A549 (cell line): ENCODE measurements around the gene KIF5C. TPM values are rescaled to one million over a fixed set of nuclear protein-coding genes. Genes with fewer than 3 reads are reported as not detected.
A peak's percentile ranks its signal among the peaks of the same experiment; 100 is the strongest.

Source experiments
- ATAC-seq, 2 experiments: fragments of 200-7000 bp in 1 of 2; fragments of >200 bp in 1 of 2; cut with Nextera tagmentation in 1 of 2; cut with Tn5 transposase in 1 of 2; 3 replicates each; pipeline versions ENCODE4 v1.8.0 to v1.9.1; 2018 to 2020; ENCODE audit warnings: mild to moderate bottlenecking in 1 of 2, moderate library complexity in 1 of 2
- CTCF ChIA-PET: fragments of 300-600 bp; sonication (Branson Sonifier 250); formaldehyde crosslinking; extraction: SDS; loops from one replicate; lab custom pipeline; 2021; ENCODE audit warnings: antibody characterized with exemption, inconsistent platforms; lab: Yijun Ruan, JAX
- POLR2A ChIA-PET: fragments of 350-600 bp; formaldehyde crosslinking; extraction: SDS; loops from one replicate; lab custom pipeline; 2021; ENCODE audit warnings: antibody characterized with exemption, inconsistent platforms; lab: Yijun Ruan, JAX
- DNase-seq, 2 experiments: peaks; one replicate each; pipeline versions ENCODE4 v3.0.0 to v3.0.0-alpha.2; 2011 to 2016; ENCODE audit warnings: low read depth in 1 of 2, low spot score in 1 of 2
- FAIRE-seq: peaks from 2 replicates; lab custom pipeline; 2011; peaks lifted over from hg19 to GRCh38; lab: Jason Lieb, UNC
- H3K27ac ChIP-seq, 2 experiments: fragments of >200 bp; sonication (Bioruptor Twin); formaldehyde crosslinking; 3 replicates each; pipeline ENCODE4 v1.5.1; 2016 to 2017
- H3K4me1 ChIP-seq: fragments of >200 bp; sonication (Bioruptor Twin); formaldehyde crosslinking; 3 replicates; pipeline ENCODE4 v1.6.1; 2016
- H3K4me2 ChIP-seq: fragments of >200 bp; sonication (Bioruptor Twin); formaldehyde crosslinking; 3 replicates; pipeline ENCODE4 v1.6.1; 2016
- H3K4me3 ChIP-seq: fragments of >200 bp; sonication (Bioruptor Twin); formaldehyde crosslinking; 3 replicates; pipeline ENCODE4 v1.5.1; 2016
- H3K9me3 ChIP-seq: fragments of >200 bp; sonication (Bioruptor Twin); formaldehyde crosslinking; 3 replicates; pipeline ENCODE4 v1.6.1; 2016
- CBX2 ChIP-seq: fragments of 200-600 bp; sonication (generic); IDR thresholded peaks from 2 replicates; pipeline ENCODE4 v1.6.1; 2016; ENCODE audit warnings: low read depth, mild to moderate bottlenecking, borderline replicate concordance
- CBX8 ChIP-seq: fragments of 200-600 bp; sonication (generic); IDR thresholded peaks from 2 replicates; pipeline ENCODE4 v1.6.1; 2016
- CHD2 ChIP-seq: fragments of 150-350 bp; IDR thresholded peaks from 2 replicates; pipeline ENCODE4 v1.6.1; 2014; ENCODE audit warnings: low read length; ENCODE audit not compliant: partially characterized antibody
- EHF ChIP-seq: fragments of 250-450 bp; sonication (Bioruptor Pico); IDR thresholded peaks from 2 replicates; pipeline ENCODE4 v1.5.0; 2020; ENCODE audit warnings: mild to moderate bottlenecking
- EHMT2 ChIP-seq: fragments of 200-600 bp; sonication (generic); IDR thresholded peaks from 2 replicates; pipeline ENCODE4 v1.6.1; 2016; ENCODE audit warnings: antibody characterized with exemption, low read depth, mild to moderate bottlenecking, moderate library complexity
- HDAC2 ChIP-seq: fragments of 200-600 bp; sonication (generic); IDR thresholded peaks from 2 replicates; pipeline ENCODE4 v1.6.1; 2016
- HEYL ChIP-seq: fragments of 250-450 bp; sonication (Bioruptor Pico); IDR thresholded peaks from 2 replicates; pipeline ENCODE4 v1.8.0; 2021; ENCODE audit warnings: mild to moderate bottlenecking, moderate library complexity
- HOXB5 ChIP-seq: fragments of 250-450 bp; sonication (Bioruptor Pico); IDR thresholded peaks from 2 replicates; pipeline ENCODE4 v1.5.0; 2020; ENCODE audit warnings: mild to moderate bottlenecking, moderate library complexity
- MAFK ChIP-seq: fragments of 450-650 bp; IDR thresholded peaks from 2 replicates; pipeline ENCODE4 v1.6.1; 2014; ENCODE audit not compliant: partially characterized antibody
- MYC ChIP-seq: IDR thresholded peaks from 2 replicates; pipeline ENCODE4 v1.6.1; 2012; ENCODE audit warnings: mild to moderate bottlenecking, inconsistent platforms, low read length, improper control_type of control experiment, borderline replicate concordance
- NPAS2 ChIP-seq: fragments of 250-450 bp; sonication (Bioruptor Pico); IDR thresholded peaks from 2 replicates; pipeline ENCODE4 v1.8.0; 2022; ENCODE audit warnings: mild to moderate bottlenecking, moderate library complexity, borderline replicate concordance
- NR3C1 ChIP-seq: fragments of >200 bp; sonication (Bioruptor Twin); formaldehyde crosslinking; IDR thresholded peaks from 3 replicates; pipeline ENCODE4 v1.6.1; 2017
- PHF8 ChIP-seq: fragments of 200-600 bp; sonication (generic); IDR thresholded peaks from 2 replicates; pipeline ENCODE4 v1.6.1; 2016; ENCODE audit warnings: low read depth, mild to moderate bottlenecking, antibody characterized with exemption, moderate library complexity, borderline replicate concordance
- POLR2AphosphoS2 ChIP-seq: conservative IDR thresholded peaks from 2 replicates; pipeline ENCODE4 v1.6.1; 2012; ENCODE audit warnings: low read length, improper control_type of control experiment, inconsistent platforms
- RARB ChIP-seq: fragments of 250-450 bp; sonication (Bioruptor Pico); IDR thresholded peaks from 2 replicates; pipeline ENCODE4 v1.8.0; 2021; ENCODE audit warnings: mild to moderate bottlenecking, moderate library complexity
- RFX5 ChIP-seq: fragments of 450-650 bp; IDR thresholded peaks from 2 replicates; pipeline ENCODE4 v1.7.1; 2014; ENCODE audit warnings: antibody characterized with exemption, mild to moderate bottlenecking, moderate library complexity
- RNF2 ChIP-seq: fragments of 200-600 bp; sonication (generic); IDR thresholded peaks from 2 replicates; pipeline ENCODE4 v1.6.1; 2016; ENCODE audit warnings: low read depth, mild to moderate bottlenecking, antibody characterized with exemption, moderate library complexity, borderline replicate concordance
- TFCP2L1 ChIP-seq: fragments of 250-450 bp; sonication (Bioruptor Pico); IDR thresholded peaks from 2 replicates; pipeline ENCODE4 v1.5.0; 2021; ENCODE audit warnings: mild to moderate bottlenecking
- TP53 ChIP-seq: fragments of 250-450 bp; sonication (Bioruptor Pico); IDR thresholded peaks from 2 replicates; pipeline ENCODE4 v1.5.0; 2021; ENCODE audit warnings: mild to moderate bottlenecking, moderate library complexity
- ZFP36 ChIP-seq: fragments of 450-650 bp; IDR thresholded peaks from 2 replicates; pipeline ENCODE4 v1.6.1; 2014; ENCODE audit warnings: borderline replicate concordance; ENCODE audit not compliant: partially characterized antibody
- ZSCAN20 ChIP-seq: fragments of 250-450 bp; sonication (Bioruptor Pico); IDR thresholded peaks from 2 replicates; pipeline ENCODE4 v1.8.0; 2022; ENCODE audit warnings: mild to moderate bottlenecking, moderate library complexity
- WGBS: methylation state at CpG from one replicate; pipeline ENCODE4 v1.1.6; 2017; ENCODE audit errors: missing lambda C conversion rate; 5-methylcytosine and 5-hydroxymethylcytosine counted together
- polyA plus RNA-seq, 4 experiments: library from polyadenylated mRNA; depleted of rRNA in 3 of 4; stranded (reverse); fragments of >200 nt; fragmentation: RNase III in 1 of 4; extraction: RNeasy Plus Mini Kit Qiagen cat#74134 plus additional on column Dnase treatment in 1 of 4; gene quantifications; 2 replicates in 3 of 4; 3 replicates in 1 of 4; pipeline ENCODE4 v1.2.3, GENCODE V29; 2011 to 2017
- TF ChIP-seq, protein P1 (sequence below): IDR thresholded peaks from 2 replicates; pipeline ENCODE4 v1.6.1; 2012; ENCODE audit warnings: low read depth, borderline replicate concordance
- TF ChIP-seq, protein P2 (sequence below): IDR thresholded peaks from 2 replicates; pipeline ENCODE4 v1.6.1; 2012
- TF ChIP-seq, protein P3 (sequence below): fragments of >200 bp; sonication (Bioruptor Twin); formaldehyde crosslinking; IDR thresholded peaks from 3 replicates; pipeline ENCODE4 v1.6.1; 2016
- TF ChIP-seq, protein P4 (sequence below): fragments of 200-600 bp; sonication (generic); IDR thresholded peaks from 2 replicates; pipeline ENCODE4 v1.6.1; 2016; ENCODE audit warnings: antibody characterized with exemption, mild to moderate bottlenecking, moderate library complexity

Gene KIF5C
- polyA plus RNA-seq, 2 of the 4 experiments (the other 2 are of a cell fraction): 0.27 to 0.30 TPM

DNA sequence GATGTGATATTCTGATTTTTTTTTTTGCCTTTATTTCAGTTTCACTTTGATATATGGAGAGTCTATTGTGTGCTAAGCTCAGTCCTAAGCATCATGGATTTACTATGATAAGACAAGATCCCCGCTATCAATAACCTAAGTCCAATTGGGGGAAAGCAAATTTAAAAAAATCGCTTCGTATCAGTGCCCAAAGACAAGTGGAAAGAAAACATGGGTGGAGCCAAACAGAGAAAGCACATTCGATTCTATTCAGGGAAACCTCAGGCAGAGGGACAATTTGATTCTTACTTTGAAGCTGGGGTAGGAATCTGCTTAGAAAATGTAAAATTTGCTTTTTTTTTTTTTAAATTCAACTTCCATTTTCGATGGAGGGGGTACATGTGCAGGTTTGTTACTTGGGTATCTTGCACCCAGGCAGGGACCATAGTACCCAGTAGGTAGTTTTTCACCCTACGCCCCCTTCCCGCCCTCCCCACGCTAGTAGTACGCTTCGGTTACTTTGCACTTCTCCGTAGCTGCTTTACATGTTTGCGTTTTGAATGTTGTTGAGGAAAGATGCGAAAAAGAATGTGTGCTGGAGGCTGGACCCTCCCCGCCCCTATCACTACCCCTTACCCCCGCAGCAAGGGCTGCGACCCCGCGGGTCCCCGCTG lies 12.4 kb downstream of the KIF5C start:
- FAIRE-seq (no peak), ATAC-seq (peak in 1 of 2 experiments; percentile 21; a peak in 1 of 6 replicates), DNase-seq (no peak)
- ChIA-PET CTCF (no interaction called here), POLR2A (no interaction called here)
- Histone ChIP-seq H3K4me2 (peak overlapping the region; percentile 89), H3K9me3 (peaks cover 6% of the 10 kb centered on the region), H3K4me1 (peaks cover 10% of the 10 kb centered on the region; the same call in 1 of the 3 replicates), H3K4me3 (peak overlapping the region; percentile 40), H3K27ac (no peak overlapping the region)
- no peak for TF ChIP-seq TP53 (CRISPR knock-in tag)
- 0 out of 2 replicates have a peak, but pooled peaks have one; percentile 52 for TF ChIP-seq CBX8
- 7% methylated on average over 11 of the region's 19 CpGs for WGBS

DNA sequence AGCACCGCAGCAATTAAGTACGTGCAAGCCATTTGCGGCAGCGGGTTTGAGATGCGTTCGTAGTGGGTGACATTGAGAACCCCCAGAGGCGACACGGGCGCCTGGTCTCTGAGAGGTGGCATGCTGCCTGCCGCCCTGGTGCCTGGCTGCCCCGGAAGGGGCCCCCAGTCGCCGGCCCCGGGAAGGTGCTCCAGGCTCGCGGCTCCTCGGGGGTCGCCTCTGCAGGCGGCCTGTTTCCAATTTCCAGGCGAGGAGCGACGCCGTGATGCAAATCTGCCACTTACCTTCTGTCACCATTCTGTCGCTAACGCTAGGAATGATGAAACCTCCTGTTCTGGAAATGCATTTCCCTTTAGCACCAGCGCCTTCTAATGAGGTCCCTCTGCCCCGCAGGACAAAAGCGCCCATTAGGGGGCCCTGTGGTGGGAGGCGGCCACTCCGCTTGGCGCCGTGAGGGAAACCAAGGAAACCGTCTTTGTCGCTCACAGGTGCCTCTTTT lies 13.0 kb downstream of the KIF5C start:
- ATAC-seq: peak in 1 of 2 experiments; percentile 51; a peak in 3 of 6 replicates
- H3K4me1 ChIP-seq: peaks cover 10% of the 10 kb centered on the region; the same call in 1 of the 3 replicates
- DNase-seq: no peak

DNA sequence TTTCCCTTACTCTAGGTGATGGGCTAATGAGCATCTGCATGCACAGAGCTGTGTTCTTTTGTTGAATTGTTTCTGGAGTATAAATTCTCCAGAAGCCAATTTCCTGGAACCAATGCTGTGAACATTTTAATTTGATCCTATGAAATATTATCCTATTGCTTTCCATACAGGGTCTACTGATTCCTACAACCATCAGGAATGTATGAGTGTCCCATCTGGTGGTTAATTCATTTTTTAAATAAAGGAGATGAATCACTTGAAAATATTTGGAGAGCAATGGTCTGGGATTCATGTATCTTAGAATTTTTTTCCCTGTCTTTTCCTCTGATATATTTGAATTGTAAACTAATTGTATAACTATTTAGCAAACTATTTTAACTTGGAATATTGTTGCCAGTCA lies 14.0 kb downstream of the KIF5C start:
- no peak for ATAC-seq
- no peak for DNase-seq
- peaks cover 10% of the 10 kb centered on the region; the same call in 1 of the 3 replicates for H3K4me1 ChIP-seq
- ChIA-PET CTCF (no interaction called here), POLR2A (no interaction called here)
- no peak for FAIRE-seq
- H3K4me3 ChIP-seq: no peak overlapping the region
- no peak overlapping the region for H3K4me2 ChIP-seq
- no peak overlapping the region for H3K27ac ChIP-seq
- TF ChIP-seq TFCP2L1: no peak
- TF ChIP-seq NPAS2 (CRISPR knock-in tag): no peak
- TF ChIP-seq ZFP36: no peak
- no peak for TF ChIP-seq ZSCAN20 (CRISPR knock-in tag)
- TF ChIP-seq CBX2: no peak
- TF ChIP-seq RNF2: no peak
- no peak for TF ChIP-seq EHF
- no peak for TF ChIP-seq PHF8
- TF ChIP-seq, protein P1, sequence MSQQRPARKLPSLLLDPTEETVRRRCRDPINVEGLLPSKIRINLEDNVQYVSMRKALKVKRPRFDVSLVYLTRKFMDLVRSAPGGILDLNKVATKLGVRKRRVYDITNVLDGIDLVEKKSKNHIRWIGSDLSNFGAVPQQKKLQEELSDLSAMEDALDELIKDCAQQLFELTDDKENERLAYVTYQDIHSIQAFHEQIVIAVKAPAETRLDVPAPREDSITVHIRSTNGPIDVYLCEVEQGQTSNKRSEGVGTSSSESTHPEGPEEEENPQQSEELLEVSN: no peak
- TF ChIP-seq MYC: no peak
- TF ChIP-seq CHD2: no peak
- TF ChIP-seq, protein P2, sequence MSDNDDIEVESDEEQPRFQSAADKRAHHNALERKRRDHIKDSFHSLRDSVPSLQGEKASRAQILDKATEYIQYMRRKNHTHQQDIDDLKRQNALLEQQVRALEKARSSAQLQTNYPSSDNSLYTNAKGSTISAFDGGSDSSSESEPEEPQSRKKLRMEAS: no peak
- TF ChIP-seq NR3C1: no peak
- no peak for TF ChIP-seq MAFK
- TF ChIP-seq POLR2AphosphoS2: no peak
- no peak for TF ChIP-seq RFX5
- no peak for TF ChIP-seq EHMT2
- TF ChIP-seq, all 56 proteins: peak for 0
- H3K9me3 ChIP-seq: peaks cover 12% of the 10 kb centered on the region

More for the DNA sequence above, 13.0 kb downstream of the KIF5C start:
- TF ChIP-seq, protein P3, sequence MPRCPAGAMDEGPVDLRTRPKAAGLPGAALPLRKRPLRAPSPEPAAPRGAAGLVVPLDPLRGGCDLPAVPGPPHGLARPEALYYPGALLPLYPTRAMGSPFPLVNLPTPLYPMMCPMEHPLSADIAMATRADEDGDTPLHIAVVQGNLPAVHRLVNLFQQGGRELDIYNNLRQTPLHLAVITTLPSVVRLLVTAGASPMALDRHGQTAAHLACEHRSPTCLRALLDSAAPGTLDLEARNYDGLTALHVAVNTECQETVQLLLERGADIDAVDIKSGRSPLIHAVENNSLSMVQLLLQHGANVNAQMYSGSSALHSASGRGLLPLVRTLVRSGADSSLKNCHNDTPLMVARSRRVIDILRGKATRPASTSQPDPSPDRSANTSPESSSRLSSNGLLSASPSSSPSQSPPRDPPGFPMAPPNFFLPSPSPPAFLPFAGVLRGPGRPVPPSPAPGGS: no peak
- TF ChIP-seq, protein P4, sequence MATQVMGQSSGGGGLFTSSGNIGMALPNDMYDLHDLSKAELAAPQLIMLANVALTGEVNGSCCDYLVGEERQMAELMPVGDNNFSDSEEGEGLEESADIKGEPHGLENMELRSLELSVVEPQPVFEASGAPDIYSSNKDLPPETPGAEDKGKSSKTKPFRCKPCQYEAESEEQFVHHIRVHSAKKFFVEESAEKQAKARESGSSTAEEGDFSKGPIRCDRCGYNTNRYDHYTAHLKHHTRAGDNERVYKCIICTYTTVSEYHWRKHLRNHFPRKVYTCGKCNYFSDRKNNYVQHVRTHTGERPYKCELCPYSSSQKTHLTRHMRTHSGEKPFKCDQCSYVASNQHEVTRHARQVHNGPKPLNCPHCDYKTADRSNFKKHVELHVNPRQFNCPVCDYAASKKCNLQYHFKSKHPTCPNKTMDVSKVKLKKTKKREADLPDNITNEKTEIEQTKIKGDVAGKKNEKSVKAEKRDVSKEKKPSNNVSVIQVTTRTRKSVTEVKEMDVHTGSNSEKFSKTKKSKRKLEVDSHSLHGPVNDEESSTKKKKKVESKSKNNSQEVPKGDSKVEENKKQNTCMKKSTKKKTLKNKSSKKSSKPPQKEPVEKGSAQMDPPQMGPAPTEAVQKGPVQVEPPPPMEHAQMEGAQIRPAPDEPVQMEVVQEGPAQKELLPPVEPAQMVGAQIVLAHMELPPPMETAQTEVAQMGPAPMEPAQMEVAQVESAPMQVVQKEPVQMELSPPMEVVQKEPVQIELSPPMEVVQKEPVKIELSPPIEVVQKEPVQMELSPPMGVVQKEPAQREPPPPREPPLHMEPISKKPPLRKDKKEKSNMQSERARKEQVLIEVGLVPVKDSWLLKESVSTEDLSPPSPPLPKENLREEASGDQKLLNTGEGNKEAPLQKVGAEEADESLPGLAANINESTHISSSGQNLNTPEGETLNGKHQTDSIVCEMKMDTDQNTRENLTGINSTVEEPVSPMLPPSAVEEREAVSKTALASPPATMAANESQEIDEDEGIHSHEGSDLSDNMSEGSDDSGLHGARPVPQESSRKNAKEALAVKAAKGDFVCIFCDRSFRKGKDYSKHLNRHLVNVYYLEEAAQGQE: no peak
- TF ChIP-seq CBX8 (peak; percentile 61; the same call in 1 of the 2 replicates), HEYL (CRISPR knock-in tag) (no peak), CBX2 (no peak), HOXB5 (no peak), RARB (CRISPR knock-in tag) (no peak), HDAC2 (no peak)
- Histone ChIP-seq H3K9me3 (peaks cover 11% of the 10 kb centered on the region), H3K4me3 (peak overlapping the region; percentile 40), H3K4me2 (peak overlapping the region; percentile 89), H3K27ac (no peak overlapping the region)
- ChIA-PET CTCF (no interaction called here), POLR2A (no interaction called here)
- no peak for FAIRE-seq
- 19% methylated on average over 18 of the region's 34 CpGs for WGBS
